ENCODE data around the gene MFNG.

Gene MFNG

GRCh38 chr22:37508431-37508992 is 22.3 kb upstream of the MFNG start:
- Histone ChIP-seq H3K27me3 (peaks cover 13% of the 10 kb centered on the region), H3K36me3 (no peaks in the 10 kb centered on the region), H3K27ac (no peak overlapping the region), H3K4me3 (ENCODE audit: low read depth in 1 of 2, low read length in 1 of 2) (no peak overlapping the region), H3K4me1 (ENCODE audit: control insufficient read depth in 1 of 2, insufficient read depth in 1 of 2, low read depth in 1 of 2, low read length in 1 of 2) (no peaks in the 10 kb centered on the region), H3K9me3 (no peaks in the 10 kb centered on the region)
- no peak for TF ChIP-seq CTCF (IDR thresholded peaks at IDR 0.05)

- Histone ChIP-seq H3K4me1 (ENCODE audit: control insufficient read depth in 1 of 2, insufficient read depth in 1 of 2, low read depth in 1 of 2, low read length in 1 of 2) (no peaks in the 10 kb centered on the region), H3K9me3 (no peaks in the 10 kb centered on the region), H3K36me3 (no peaks in the 10 kb centered on the region), H3K27ac (no peak overlapping the region), H3K4me3 (ENCODE audit: low read depth in 1 of 2, low read length in 1 of 2) (no peak overlapping the region), H3K27me3 (peaks cover 12% of the 10 kb centered on the region)
- TF ChIP-seq CTCF (IDR thresholded peaks at IDR 0.05) = no peak
These were observed 21.5 kb upstream of the MFNG start for GRCh38 chr22:37507731-37508130.

- TF ChIP-seq CTCF (IDR thresholded peaks at IDR 0.05) = no peak
- Histone ChIP-seq H3K36me3 (no peaks in the 10 kb centered on the region), H3K27me3 (peaks cover 20% of the 10 kb centered on the region), H3K27ac (no peak overlapping the region), H3K4me1 (ENCODE audit: control insufficient read depth in 1 of 2, insufficient read depth in 1 of 2, low read depth in 1 of 2, low read length in 1 of 2) (no peaks in the 10 kb centered on the region), H3K4me3 (ENCODE audit: low read depth in 1 of 2, low read length in 1 of 2) (no peak overlapping the region), H3K9me3 (no peaks in the 10 kb centered on the region)
These were observed 19.8 kb upstream of the MFNG start for GRCh38 chr22:37505989-37506388.

GRCh38 chr22:37505565-37505964 is 19.4 kb upstream of the MFNG start:
- Histone ChIP-seq H3K4me3 (ENCODE audit: low read depth in 1 of 2, low read length in 1 of 2) (no peak overlapping the region), H3K9me3 (no peaks in the 10 kb centered on the region), H3K27me3 (peaks cover 24% of the 10 kb centered on the region), H3K27ac (no peak overlapping the region), H3K36me3 (no peaks in the 10 kb centered on the region), H3K4me1 (ENCODE audit: control insufficient read depth in 1 of 2, insufficient read depth in 1 of 2, low read depth in 1 of 2, low read length in 1 of 2) (no peaks in the 10 kb centered on the region)
- TF ChIP-seq CTCF (IDR thresholded peaks at IDR 0.05) = no peak

GRCh38 chr22:37504964-37505363 is 18.8 kb upstream of the MFNG start:
- H3K4me1 ChIP-seq (ENCODE audit: control insufficient read depth in 1 of 2, insufficient read depth in 1 of 2, low read depth in 1 of 2, low read length in 1 of 2) = no peaks in the 10 kb centered on the region
- H3K27me3 ChIP-seq = peaks cover 30% of the 10 kb centered on the region
- no peak for TF ChIP-seq CTCF (IDR thresholded peaks at IDR 0.05)
- H3K4me3 ChIP-seq (ENCODE audit: low read depth in 1 of 2, low read length in 1 of 2) = no peak overlapping the region
- no peaks in the 10 kb centered on the region for H3K36me3 ChIP-seq
- no peak overlapping the region for H3K27ac ChIP-seq
- no peaks in the 10 kb centered on the region for H3K9me3 ChIP-seq

- Histone ChIP-seq H3K9me3 (no peaks in the 10 kb centered on the region), H3K4me1 (ENCODE audit: control insufficient read depth in 1 of 2, insufficient read depth in 1 of 2, low read depth in 1 of 2, low read length in 1 of 2) (no peaks in the 10 kb centered on the region), H3K4me3 (ENCODE audit: low read depth in 1 of 2, low read length in 1 of 2) (no peak overlapping the region), H3K27me3 (peaks cover 37% of the 10 kb centered on the region), H3K27ac (no peak overlapping the region), H3K36me3 (no peaks in the 10 kb centered on the region)
- TF ChIP-seq CTCF (IDR thresholded peaks at IDR 0.05) = no peak
These were observed 17.7 kb upstream of the MFNG start for GRCh38 chr22:37503850-37504249.
